NCI-H526 treated with DMSO at 0.1 percent for 48 hours (cell line): ENCODE data around the gene OLA1.

Source experiments
- DNase-seq: peaks from one replicate; lab custom pipeline; 2025; lab: John Stamatoyannopoulos, UW

Gene OLA1

DNA sequence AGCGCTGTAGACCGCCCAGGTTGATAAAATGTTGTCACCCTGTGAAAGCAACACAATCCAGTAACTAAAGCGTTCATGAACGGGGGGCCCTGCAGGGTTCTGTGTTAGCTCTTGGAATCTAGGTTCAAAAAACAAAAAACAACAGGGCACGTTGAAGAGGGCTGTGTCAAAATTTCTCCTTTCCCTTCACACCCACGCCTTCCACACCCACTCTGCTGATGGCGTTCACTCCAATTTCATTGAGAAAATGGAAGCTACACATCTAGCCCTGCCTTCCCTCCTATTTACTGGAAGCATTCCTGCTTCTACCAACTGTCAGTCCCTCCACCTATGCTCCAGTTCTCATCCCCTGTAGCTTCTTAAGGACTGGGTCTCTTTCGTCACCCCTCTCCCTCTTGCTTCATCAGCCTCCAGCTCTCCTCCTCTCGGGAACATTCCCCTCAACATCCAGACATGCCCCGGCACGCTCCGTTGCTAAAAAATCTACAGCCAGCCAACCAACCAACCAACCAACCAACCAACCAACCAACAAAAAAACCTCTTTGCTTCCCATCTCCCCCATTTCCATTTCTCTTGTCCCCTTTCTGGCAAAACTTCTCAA is 184.7 kb downstream of the OLA1 start:
- no peak for DNase-seq

DNA sequence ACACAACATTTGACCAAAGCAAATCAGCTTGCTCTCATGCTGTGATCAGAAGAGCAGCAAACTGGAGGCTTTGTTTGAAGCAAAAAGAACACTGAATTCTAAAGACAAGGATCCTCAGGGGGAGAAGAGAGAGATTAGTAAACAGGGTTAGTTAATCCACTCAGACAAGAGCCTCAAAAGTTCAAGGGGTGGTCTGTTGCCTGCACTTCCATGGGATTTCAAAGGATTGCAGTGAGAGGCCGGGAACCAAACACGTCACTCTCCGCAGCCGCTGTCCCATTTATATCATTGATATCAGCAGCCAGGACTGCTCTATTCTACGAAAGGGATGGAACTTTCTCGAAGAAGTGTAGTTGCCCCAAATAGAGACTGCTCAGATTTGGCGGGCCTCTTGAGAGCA is 185.4 kb downstream of the OLA1 start:
- no peak for DNase-seq

DNA sequence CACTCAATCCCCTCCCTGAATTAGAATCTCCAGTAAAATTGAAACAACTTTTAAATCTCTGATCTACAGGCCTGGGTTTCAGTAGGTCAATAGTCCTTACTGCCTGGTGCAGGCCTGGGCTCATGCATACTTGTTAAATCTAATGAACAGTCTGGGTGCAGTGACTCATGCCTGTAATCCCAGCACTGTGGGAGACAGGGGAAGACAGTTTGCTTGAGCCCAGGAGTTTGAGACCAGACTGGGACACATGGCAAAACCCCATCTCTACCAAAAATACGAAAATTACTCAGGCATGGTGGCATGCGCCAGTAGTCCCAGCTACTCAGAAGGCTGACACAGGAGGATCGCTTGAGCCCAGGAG is 188.5 kb downstream of the OLA1 start:
- DNase-seq = no peak

DNA sequence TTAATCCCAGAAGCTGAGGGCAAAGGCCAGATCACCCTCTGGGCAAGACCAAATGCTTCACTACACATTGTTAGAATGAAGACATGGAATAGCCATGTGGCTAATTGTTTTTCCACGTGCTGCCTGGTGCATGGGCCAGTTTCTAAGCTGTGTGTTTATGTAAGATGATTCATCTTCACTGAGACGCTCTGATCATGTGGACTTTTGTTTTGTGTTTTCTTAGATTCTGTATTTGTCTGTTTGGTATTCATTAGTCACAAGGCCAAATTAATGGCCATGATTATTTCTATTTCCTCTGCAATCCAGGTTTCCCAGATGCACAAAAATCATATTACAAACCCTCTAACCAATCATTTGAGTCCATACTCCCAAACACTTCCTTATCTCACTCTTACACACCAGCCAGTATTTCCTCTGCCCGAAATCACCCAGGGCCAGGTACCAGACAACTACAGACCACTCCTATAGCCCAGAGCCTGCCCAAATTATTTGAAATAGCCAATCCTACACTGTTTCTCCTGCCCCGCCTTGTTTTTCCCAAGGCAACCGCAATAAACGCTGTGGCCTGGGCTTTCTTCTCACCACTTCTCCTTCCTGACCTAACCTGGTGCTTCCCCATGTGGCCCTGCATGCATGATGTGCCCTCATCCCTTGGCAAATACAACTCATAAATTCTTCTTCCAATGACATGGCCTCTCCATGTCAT is 189.0 kb downstream of the OLA1 start:
- no peak for DNase-seq

DNA sequence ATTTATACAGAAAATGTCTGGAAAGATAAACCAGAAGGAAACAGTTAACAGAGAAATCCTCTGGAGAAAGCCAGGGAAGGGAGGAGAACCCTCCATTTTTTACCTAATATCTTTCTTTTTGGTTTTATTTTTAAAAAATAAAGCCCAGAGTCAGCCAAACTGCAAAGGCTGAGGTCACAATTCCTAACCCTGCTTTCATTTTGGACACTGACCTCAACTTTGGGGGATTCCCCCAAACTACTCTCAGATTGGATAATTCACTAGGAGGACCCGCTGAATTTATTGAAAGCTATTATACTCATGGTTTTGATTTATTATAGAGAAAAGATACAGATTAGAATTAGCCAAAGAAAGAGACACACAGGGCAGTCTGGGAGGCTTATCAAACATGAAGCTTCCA is 189.9 kb downstream of the OLA1 start:
- DNase-seq = no peak

DNA sequence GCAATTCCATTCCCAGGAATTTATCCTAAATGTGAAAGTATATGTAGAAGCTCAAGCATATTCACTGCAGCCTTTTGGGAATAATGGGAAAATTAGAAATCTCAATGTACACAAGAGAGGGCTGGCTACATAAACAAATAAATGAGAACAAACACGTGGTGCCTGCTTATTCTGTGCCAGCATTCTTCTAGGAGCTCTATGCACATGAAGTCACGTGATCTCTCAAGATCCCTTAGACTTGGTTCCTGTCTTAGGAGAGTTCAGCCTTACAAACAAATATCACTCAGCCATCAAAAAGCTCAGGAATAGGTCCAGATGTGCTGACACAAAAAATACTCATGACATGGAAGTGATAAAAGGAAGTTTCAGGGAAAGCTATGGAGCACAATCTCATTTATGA is 190.3 kb downstream of the OLA1 start:
- DNase-seq = no peak

DNA sequence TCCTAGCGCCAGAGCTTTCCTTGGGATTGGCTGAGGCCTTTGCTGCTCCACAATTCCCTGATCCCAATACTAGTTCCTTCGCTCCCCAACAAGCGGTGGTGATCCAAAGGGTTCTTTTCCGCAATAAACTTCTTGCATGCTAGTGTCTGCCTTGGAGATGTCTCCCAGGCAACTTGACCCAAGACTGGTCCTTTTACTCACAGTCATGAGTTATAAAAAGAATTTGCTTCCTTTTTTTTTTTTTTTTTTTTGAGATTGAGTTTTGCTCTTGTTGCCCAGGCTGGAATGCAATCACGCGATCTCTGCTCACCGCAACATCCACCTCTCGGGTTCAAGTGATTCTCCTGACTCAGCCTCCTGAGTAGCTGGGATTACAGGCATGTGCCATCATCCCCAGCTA is 193.4 kb downstream of the OLA1 start:
- DNase-seq = no peak

DNA sequence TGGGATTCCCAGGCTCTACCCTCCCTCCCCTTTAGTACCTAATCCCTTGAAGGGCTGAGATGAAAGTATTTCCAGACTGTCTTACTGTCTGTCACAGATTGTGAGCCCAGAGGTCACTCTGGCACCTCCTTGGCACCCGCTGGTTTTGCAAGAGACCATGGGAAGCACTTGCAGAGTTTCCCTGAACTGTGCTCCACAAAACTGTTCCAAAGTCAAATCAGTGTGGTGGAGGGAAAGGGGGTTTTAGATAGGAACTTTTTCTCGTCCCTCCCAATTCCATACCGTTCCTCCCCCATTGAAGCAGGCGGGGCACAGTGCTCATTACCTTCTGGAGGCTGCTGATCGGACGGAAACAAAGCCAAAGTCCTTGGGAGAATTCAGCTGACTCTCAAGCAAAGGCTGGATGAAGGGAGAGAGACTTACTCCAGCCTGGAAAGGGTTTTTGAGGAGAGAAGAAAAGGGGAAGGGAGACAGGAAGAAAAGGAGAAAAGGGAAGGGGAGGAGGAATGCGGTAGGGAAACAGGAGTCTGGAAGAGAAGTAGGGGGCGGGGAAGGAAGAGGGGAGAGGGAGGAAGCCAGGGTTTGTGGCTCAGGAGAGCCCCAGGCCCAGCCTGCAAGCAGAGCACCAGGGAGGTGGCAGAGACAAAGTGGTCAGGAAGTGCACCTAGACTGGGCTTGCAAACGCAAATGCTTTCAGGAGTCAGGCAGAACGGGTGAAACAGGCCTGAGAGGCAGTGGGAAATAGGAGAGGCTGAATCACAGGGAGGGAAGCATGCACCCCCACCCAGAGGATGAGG is 194.8 kb downstream of the OLA1 start:
- no peak for DNase-seq

DNA sequence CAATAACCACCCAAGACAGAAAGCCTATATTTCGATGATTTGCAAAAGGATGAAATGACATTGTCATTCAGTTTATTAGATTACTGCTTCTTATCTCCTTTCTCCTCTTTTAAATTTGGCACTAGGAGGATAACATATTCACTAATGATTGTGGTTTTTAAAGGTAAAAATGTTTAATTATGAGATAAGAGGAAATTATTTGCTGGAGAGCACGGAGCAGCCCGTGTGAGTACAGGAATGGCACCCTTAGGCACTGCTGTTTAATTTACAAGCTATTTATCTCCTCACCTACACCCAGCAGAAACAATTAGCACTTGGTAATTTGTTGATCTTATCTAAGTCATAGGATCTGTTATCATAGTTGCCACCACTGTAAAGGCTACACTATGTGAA is 195.8 kb downstream of the OLA1 start:
- DNase-seq = no peak

DNA sequence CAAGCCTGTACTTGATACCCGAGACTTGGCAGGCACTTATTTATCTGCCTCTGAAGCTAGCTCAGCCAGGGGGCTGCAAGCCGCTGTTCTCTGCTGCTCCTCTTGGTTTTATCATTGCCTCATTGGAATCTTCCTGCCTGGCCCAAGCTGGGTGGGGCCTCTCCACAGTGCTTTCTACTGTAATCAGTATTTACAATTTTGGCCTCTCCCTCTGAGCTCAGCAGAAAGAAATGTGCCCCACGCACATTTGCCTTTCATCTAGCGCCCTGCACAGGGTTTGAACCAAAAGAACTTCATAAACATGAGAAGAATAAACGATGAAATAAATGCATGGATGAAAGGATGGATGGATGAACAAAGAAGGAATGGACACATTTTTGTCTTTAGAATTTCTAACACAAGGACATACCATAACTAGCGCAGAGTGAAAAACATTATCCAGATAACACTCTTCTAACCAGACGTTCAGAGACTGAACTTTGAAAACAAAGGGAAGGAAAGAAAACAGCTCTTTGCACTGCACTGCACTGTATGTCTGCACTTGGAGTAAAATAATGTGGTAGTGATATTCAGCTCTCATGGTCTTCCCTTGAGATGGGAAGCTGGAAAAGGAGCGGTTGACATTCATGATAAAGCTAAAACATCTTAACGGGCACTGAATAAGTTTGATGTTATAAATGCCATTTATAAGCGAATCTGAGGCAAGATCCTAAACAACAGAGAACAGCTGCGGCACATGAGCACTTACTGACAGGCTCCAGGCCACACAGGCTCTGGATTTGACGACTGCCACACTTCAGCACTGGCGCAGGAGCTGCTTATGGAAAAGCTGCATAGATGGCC is 196.4 kb downstream of the OLA1 start:
- DNase-seq = no peak

DNA sequence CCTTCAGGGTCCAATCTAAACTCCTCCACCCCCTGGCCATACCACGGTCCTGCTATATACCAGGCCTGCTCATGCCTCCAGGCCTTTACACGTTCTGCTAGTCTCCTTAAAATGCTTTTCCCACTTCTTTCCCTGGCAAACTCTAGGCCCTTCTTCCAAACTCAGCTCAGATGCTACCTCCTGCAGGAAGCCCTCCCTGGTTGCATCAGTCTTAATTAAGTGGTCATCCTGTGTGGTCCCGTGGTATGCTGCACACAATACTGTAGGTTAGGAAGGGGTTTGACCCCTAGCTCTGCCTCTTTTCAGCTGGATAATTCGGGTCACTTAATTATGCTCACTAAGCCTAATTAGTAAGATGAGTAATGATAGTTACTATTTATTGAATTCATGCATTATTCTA is 197.3 kb downstream of the OLA1 start:
- DNase-seq = no peak

DNA sequence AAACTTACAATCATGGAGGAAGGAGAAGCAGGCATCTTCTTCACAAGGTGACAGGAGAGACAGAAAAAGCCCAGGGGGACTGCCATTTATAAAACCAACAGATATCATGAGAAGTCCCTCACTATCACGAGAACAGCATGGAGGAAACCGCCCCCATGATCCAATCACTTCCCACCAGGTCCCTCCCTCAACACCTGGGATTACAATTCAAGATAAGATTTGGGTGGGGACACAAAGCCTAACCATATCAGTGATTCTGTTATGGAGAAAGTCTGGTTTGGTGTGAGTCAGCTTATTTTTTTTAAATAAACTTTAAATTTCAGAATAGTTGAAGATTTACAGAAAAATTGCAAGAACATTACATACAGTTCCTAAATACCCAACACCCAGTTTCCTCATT is 198.4 kb downstream of the OLA1 start:
- no peak for DNase-seq

DNA sequence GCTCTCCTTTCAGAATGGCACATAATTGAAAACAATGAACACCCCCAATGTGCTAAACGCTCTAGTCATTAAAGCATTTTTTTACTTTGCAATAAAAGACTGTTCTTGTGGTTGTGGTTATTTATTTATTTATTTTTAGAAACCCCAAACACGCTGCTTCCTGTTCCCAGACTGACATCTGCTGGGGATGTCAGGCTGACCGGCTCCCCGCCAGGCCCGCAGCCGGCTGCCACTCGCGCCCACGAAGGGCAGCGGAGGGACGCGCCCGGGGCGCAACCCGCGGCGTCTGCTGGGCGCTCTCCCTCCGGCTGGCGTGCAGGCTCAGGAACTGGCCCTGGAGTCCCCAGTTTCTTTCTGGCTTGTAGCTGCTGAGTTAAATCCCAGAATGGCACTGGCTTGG is 200.1 kb downstream of the OLA1 start:
- no peak for DNase-seq

DNA sequence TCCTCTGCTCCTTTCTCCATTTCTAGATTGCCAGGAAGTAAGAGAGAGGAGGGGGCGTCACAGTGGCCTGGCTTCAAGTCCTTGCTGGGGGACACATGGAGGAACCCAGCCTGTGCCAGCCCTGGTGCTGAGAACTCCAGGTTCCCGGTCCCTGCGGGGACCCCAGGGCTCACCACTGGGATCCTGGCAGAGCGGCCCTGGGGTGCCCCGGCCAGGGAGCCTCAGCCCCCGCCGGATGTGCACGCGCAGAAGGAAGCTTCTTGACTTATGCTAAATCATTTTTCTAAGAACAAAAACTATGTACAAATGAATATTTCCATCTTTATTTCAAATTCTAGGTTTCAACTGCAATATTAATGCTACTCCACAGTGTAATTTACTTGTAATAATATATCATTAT is 200.6 kb downstream of the OLA1 start:
- DNase-seq = no peak

DNA sequence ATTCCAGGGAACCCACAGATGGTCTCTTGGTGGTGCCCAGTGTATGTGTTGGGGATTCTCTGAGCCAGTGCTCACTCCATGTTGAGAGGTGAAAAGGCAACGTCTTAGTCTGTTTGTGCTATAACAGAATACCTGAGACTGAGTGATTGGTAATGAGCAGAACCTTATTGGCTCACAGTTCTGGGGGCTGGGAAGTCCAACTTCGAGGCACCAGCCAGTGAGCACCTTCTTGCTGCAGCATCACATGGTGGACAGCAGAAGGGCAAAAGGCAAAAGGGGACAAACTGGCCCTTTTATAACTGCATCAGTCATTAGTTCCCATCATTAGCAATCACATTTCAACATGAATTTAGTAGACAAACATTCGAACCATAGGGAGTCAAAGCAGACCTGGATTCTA is 202.2 kb downstream of the OLA1 start:
- no peak for DNase-seq

DNA sequence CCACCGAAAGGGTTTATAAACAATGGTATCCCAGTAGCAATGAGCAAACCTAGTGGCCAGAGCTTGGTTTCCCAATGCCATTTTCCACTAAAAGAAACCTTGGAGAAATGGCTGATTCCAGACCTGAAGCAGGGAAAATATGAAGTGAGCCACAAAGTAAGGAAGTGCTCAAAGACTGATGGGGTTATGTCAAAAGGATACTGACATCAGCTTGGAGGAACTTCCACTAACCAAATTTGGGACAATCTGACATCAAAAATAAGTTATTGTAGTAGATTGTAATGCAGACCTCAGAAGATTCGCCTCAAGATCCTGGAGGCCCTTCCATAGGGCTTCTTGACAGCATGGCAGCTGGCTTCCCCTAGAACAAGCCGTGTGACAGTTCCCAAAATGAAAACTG is 203.8 kb downstream of the OLA1 start:
- no peak for DNase-seq

DNA sequence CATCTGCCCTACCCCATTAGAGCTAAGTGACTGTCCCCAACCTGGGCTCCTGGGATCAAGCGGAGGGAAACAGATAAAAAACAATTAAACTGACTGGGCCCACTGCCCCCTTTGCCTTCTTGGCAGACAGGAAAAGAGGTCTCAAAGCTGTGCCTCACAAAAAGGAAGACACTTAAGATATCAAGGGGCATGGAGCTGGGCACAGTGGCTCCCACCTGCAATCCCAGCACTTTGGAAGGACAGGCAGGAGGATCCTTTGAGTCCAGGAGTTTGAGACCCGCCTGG is 208.0 kb downstream of the OLA1 start:
- DNase-seq = no peak

DNA sequence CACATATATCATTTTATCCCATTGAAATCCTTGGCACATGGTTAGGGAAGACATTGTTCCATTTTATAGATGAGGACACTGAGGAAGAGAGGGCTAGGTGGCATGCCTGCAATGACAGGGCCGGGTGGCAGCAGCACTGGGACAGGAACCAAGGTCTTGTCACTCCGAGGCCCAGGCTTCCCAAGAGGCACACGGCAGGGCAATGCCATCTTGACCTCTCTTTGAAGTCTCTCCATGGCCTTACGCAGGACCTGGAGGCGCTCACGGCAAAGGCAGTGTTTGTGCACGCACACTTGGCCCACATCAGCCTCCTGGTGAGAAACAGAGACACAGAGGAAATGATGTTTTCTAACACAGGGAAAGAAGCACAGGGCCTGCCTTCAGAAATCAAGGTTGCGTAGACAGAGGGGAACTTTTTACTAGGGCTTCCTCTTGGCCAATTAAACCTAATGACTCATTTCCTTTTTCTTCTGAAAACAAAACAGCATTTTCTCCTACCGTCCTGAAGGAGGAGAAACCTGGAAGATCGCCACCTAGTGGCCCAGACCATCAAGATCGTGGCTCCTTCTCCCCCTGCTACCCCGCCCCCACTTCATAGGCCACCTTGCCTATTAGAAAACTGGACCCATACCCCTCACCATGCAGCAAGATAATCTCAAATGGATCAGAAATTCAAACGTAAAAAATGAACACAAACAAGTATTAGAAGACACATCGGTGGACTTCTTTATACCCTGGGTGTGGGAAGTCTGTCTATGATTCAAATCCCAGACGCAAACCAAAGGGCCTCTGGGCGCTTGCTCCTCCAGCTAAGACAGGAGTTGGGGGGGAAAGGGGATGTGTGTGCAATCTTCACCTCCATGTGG is 208.5 kb downstream of the OLA1 start:
- DNase-seq = peak; percentile 2

DNA sequence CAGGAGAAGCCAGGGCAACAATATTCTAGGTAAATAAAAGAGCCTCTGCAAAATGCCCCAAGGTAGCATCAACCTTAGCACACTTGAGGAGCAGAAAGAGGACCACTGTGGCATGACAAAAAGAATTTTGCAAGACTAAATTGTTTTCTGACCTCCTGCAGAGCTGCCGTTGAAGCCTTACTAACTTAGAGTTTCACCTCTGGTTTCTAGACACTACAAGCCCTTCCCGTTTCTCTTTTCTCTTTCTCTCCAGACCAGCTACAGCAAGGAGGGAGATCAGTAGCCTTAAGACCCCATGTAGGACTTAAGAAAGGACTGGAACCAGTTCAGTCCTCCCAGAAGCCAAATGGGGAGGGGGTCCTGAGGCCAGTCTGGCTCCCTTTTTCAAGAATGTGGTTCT is 209.9 kb downstream of the OLA1 start:
- DNase-seq = no peak

DNA sequence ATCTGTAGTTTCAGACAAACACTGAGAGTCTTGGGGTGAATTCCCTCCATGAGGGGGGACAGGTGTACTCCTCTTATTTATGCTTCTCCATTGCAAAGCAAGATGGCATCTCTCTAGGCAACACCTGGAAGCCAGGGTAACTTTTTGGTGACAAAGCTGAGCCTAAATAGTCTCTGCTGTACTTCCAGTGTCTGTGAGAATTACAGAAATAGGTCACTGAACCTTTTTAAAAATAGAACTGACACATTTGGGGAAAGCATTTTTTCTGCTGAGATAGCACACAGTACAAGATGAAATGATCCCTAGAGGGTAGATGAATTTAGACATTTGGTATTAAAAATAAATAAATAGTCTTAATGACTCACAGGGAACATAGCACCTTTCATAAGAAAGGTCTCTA is 211.5 kb downstream of the OLA1 start:
- no peak for DNase-seq

DNA sequence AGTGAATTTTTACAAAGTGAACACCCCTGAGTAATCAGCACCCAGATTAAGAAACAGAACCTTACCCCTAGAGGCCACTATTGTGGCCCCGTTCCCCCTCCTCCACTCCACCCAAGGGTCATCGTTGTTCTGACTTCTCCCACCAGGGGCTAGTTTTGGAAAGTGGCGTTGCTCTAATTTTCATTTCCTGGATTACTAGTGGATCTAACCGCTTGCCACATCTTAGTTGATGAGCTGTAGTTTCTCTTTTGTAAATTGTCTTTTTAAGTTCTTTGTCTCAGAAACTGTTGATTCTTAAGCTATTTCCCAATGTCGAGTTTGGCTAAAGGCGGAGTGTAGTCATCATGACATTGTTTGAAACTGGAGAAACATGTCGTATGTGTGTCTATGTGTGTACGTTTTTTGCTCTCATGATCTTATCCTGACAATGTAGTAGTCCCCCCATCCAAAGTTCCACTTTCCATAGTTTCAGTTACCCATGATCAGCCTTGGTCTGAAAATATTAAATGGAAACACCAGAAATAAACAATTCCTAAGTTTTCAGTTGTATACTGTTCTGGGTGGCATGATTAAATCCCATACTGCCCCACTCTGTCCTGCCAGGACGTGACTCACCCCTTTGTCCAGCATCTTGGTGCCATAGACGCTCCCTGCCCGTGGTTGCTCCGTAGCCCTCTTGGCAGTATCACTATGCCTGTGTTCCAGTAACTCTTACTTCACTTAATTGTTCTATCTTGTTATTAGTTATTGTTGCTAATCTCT is 212.2 kb downstream of the OLA1 start:
- no peak for DNase-seq
